Measurements from ENCODE around the gene HADH. TPM values are rescaled to one million over a fixed set of nuclear protein-coding genes. Genes with fewer than 3 reads are reported as not detected.

HADH gene
- total and polyA plus RNA-seq, 5 donors from 2014 or later = 11.6 to 37.3 (median 31.9) TPM

GRCh38 chr4:108060686-108061321 lies 71.1 kb downstream of the HADH start:
- Histone ChIP-seq H3K27ac (ENCODE audit: insufficient read depth, low read length, poor library complexity, severe bottlenecking) (no peak overlapping the region), H3K4me1 (ENCODE audit: control insufficient read depth, insufficient read depth, low read length, poor library complexity, severe bottlenecking) (peaks cover 18% of the 10 kb centered on the region), H3K36me3 (ENCODE audit: control insufficient read depth, insufficient read depth, low read length) (peaks cover 82% of the 10 kb centered on the region), H3K9me3 (ENCODE audit: control insufficient read depth in 2 of 2, low read length in 2 of 2) (no peaks in the 10 kb centered on the region), H3K4me3 (ENCODE audit: low read depth, low read length) (no peak overlapping the region), H3K27me3 (ENCODE audit: control insufficient read depth, insufficient read depth, low read length) (no peaks in the 10 kb centered on the region)
- DNase-seq = no peak
- Mint-ChIP-seq H3K36me3 (peaks cover 51% of the 10 kb centered on the region), H3K4me3 (peak overlapping the region in 1 of 4 donors; percentile 7), H3K4me1 (peaks cover 28 to 84% (median 46%) of the 10 kb centered on the region in 4 donors), H3K27me3 (no peaks in the 10 kb centered on the region), H3K27ac (peak overlapping the region; percentile 5 to 85 (median 60)), H3K9me3 (no peaks in the 10 kb centered on the region)
- ATAC-seq (ENCODE audit: low read depth in 2 of 2) = no peak

- H3K4me3 ChIP-seq (ENCODE audit: low read depth, low read length) = no peak overlapping the region
- DNase-seq = no peak
- peaks cover 36% of the 10 kb centered on the region for H3K4me1 ChIP-seq (ENCODE audit: control insufficient read depth, insufficient read depth, low read length, poor library complexity, severe bottlenecking)
- no peaks in the 10 kb centered on the region for H3K9me3 ChIP-seq (ENCODE audit: control insufficient read depth in 2 of 2, low read length in 2 of 2)
- H3K36me3 Mint-ChIP-seq = peaks cover 55% of the 10 kb centered on the region
- H3K27ac Mint-ChIP-seq = peak overlapping the region in 2 of 3 donors; percentile 58 to 92
- H3K27ac ChIP-seq (ENCODE audit: insufficient read depth, low read length, poor library complexity, severe bottlenecking) = peak overlapping the region; percentile 15
- no peaks in the 10 kb centered on the region for H3K9me3 Mint-ChIP-seq
- H3K4me1 Mint-ChIP-seq = peaks cover 22 to 88% (median 56%) of the 10 kb centered on the region in 4 donors
- ATAC-seq (ENCODE audit: low read depth in 2 of 2) = no peak
- no peaks in the 10 kb centered on the region for H3K27me3 ChIP-seq (ENCODE audit: control insufficient read depth, insufficient read depth, low read length)
- H3K4me3 Mint-ChIP-seq = no peak overlapping the region
- H3K36me3 ChIP-seq (ENCODE audit: control insufficient read depth, insufficient read depth, low read length) = peaks cover 83% of the 10 kb centered on the region
- H3K27me3 Mint-ChIP-seq = no peaks in the 10 kb centered on the region
These were observed 78.8 kb downstream of the HADH start for GRCh38 chr4:108068442-108068841.

- ATAC-seq (ENCODE audit: low read depth in 2 of 2) (no peak), DNase-seq (no peak)
- Mint-ChIP-seq H3K36me3 (peaks cover 68% of the 10 kb centered on the region), H3K4me3 (peak overlapping the region in 3 of 4 donors; percentile 53 to 75 (median 64)), H3K4me1 (peaks cover 40 to 93% (median 65%) of the 10 kb centered on the region in 4 donors), H3K27ac (peak overlapping the region; percentile 88 to 98 (median 92)), H3K9me3 (no peaks in the 10 kb centered on the region), H3K27me3 (no peaks in the 10 kb centered on the region)
- Histone ChIP-seq H3K27me3 (ENCODE audit: control insufficient read depth, insufficient read depth, low read length) (no peaks in the 10 kb centered on the region), H3K36me3 (ENCODE audit: control insufficient read depth, insufficient read depth, low read length) (peaks cover 80% of the 10 kb centered on the region), H3K9me3 (ENCODE audit: control insufficient read depth in 2 of 2, low read length in 2 of 2) (no peaks in the 10 kb centered on the region), H3K27ac (ENCODE audit: insufficient read depth, low read length, poor library complexity, severe bottlenecking) (peak overlapping the region; percentile 77), H3K4me3 (ENCODE audit: low read depth, low read length) (peak overlapping the region; percentile 45), H3K4me1 (ENCODE audit: control insufficient read depth, insufficient read depth, low read length, poor library complexity, severe bottlenecking) (peaks cover 47% of the 10 kb centered on the region)
These were observed 81.1 kb downstream of the HADH start for GRCh38 chr4:108070775-108071174.

GRCh38 chr4:108072300-108072699 lies 82.6 kb downstream of the HADH start:
- peak; percentile 88 to 90 for ATAC-seq (ENCODE audit: low read depth in 2 of 2)
- Histone ChIP-seq H3K36me3 (ENCODE audit: control insufficient read depth, insufficient read depth, low read length) (peaks cover 80% of the 10 kb centered on the region), H3K4me1 (ENCODE audit: control insufficient read depth, insufficient read depth, low read length, poor library complexity, severe bottlenecking) (peaks cover 44% of the 10 kb centered on the region), H3K9me3 (ENCODE audit: control insufficient read depth in 2 of 2, low read length in 2 of 2) (no peaks in the 10 kb centered on the region), H3K27me3 (ENCODE audit: control insufficient read depth, insufficient read depth, low read length) (no peaks in the 10 kb centered on the region), H3K27ac (ENCODE audit: insufficient read depth, low read length, poor library complexity, severe bottlenecking) (peak overlapping the region; percentile 77), H3K4me3 (ENCODE audit: low read depth, low read length) (peak overlapping the region; percentile 45)
- Mint-ChIP-seq H3K4me1 (peaks cover 35 to 89% (median 60%) of the 10 kb centered on the region in 4 donors), H3K9me3 (no peaks in the 10 kb centered on the region), H3K27ac (peak overlapping the region; percentile 88 to 98 (median 92)), H3K4me3 (peak overlapping the region; percentile 53 to 85 (median 67)), H3K36me3 (peaks cover 70% of the 10 kb centered on the region), H3K27me3 (no peaks in the 10 kb centered on the region)
- DNase-seq = peak; percentile 58 to 85 (median 75)

- peaks cover 76% of the 10 kb centered on the region for H3K36me3 ChIP-seq (ENCODE audit: control insufficient read depth, insufficient read depth, low read length)
- no peak for DNase-seq
- Mint-ChIP-seq H3K4me1 (peaks cover 29 to 81% (median 51%) of the 10 kb centered on the region in 4 donors), H3K36me3 (peaks cover 76% of the 10 kb centered on the region), H3K4me3 (peak overlapping the region in 1 of 4 donors; percentile 21), H3K9me3 (no peaks in the 10 kb centered on the region), H3K27ac (peak overlapping the region in 1 of 3 donors; percentile 77), H3K27me3 (no peaks in the 10 kb centered on the region)
- H3K9me3 ChIP-seq (ENCODE audit: control insufficient read depth in 2 of 2, low read length in 2 of 2) = no peaks in the 10 kb centered on the region
- H3K27ac ChIP-seq (ENCODE audit: insufficient read depth, low read length, poor library complexity, severe bottlenecking) = peak overlapping the region; percentile 49
- no peak overlapping the region for H3K4me3 ChIP-seq (ENCODE audit: low read depth, low read length)
- peaks cover 28% of the 10 kb centered on the region for H3K4me1 ChIP-seq (ENCODE audit: control insufficient read depth, insufficient read depth, low read length, poor library complexity, severe bottlenecking)
- H3K27me3 ChIP-seq (ENCODE audit: control insufficient read depth, insufficient read depth, low read length) = no peaks in the 10 kb centered on the region
- no peak for ATAC-seq (ENCODE audit: low read depth in 2 of 2)
These were observed 88.5 kb downstream of the HADH start for GRCh38 chr4:108078024-108078733.

GRCh38 chr4:108080747-108081146 lies 91.1 kb downstream of the HADH start:
- Mint-ChIP-seq H3K27me3 (no peaks in the 10 kb centered on the region), H3K36me3 (peaks cover 65% of the 10 kb centered on the region), H3K9me3 (no peaks in the 10 kb centered on the region), H3K4me1 (peaks cover 13 to 79% (median 40%) of the 10 kb centered on the region in 4 donors), H3K27ac (peak overlapping the region; percentile 90 to 97 (median 91)), H3K4me3 (peak overlapping the region; percentile 10 to 82 (median 53))
- DNase-seq (peak; percentile 6 to 71 (median 51)), ATAC-seq (ENCODE audit: low read depth in 2 of 2) (peak; percentile 78 to 82)
- Histone ChIP-seq H3K27me3 (ENCODE audit: control insufficient read depth, insufficient read depth, low read length) (no peaks in the 10 kb centered on the region), H3K9me3 (ENCODE audit: control insufficient read depth in 2 of 2, low read length in 2 of 2) (no peaks in the 10 kb centered on the region), H3K4me1 (ENCODE audit: control insufficient read depth, insufficient read depth, low read length, poor library complexity, severe bottlenecking) (peaks cover 9% of the 10 kb centered on the region), H3K36me3 (ENCODE audit: control insufficient read depth, insufficient read depth, low read length) (peaks cover 79% of the 10 kb centered on the region), H3K4me3 (ENCODE audit: low read depth, low read length) (peak overlapping the region; percentile 14), H3K27ac (ENCODE audit: insufficient read depth, low read length, poor library complexity, severe bottlenecking) (peak overlapping the region; percentile 61)

GRCh38 chr4:108081256-108081655 lies 91.6 kb downstream of the HADH start:
- no peaks in the 10 kb centered on the region for H3K9me3 Mint-ChIP-seq
- H3K27ac Mint-ChIP-seq = peak overlapping the region; percentile 90 to 97 (median 91)
- DNase-seq (no peak), ATAC-seq (ENCODE audit: low read depth in 2 of 2) (peak; percentile 38 to 41)
- H3K4me1 Mint-ChIP-seq = peaks cover 13 to 80% (median 41%) of the 10 kb centered on the region in 4 donors
- no peaks in the 10 kb centered on the region for H3K27me3 ChIP-seq (ENCODE audit: control insufficient read depth, insufficient read depth, low read length)
- peaks cover 79% of the 10 kb centered on the region for H3K36me3 ChIP-seq (ENCODE audit: control insufficient read depth, insufficient read depth, low read length)
- H3K9me3 ChIP-seq (ENCODE audit: control insufficient read depth in 2 of 2, low read length in 2 of 2) = no peaks in the 10 kb centered on the region
- peak overlapping the region; percentile 61 for H3K27ac ChIP-seq (ENCODE audit: insufficient read depth, low read length, poor library complexity, severe bottlenecking)
- H3K27me3 Mint-ChIP-seq = no peaks in the 10 kb centered on the region
- H3K36me3 Mint-ChIP-seq = peaks cover 66% of the 10 kb centered on the region
- H3K4me3 Mint-ChIP-seq = peak overlapping the region in 2 of 4 donors; percentile 72 to 82
- peak overlapping the region; percentile 14 for H3K4me3 ChIP-seq (ENCODE audit: low read depth, low read length)
- peaks cover 9% of the 10 kb centered on the region for H3K4me1 ChIP-seq (ENCODE audit: control insufficient read depth, insufficient read depth, low read length, poor library complexity, severe bottlenecking)

All from CD4-positive, CD25-positive, alpha-beta regulatory T cell (primary cell).